ENCODE measurements around the gene RBMX2.
A peak's percentile ranks its signal among the peaks of the same experiment; 100 is the strongest.

RBMX2 gene

DNA sequence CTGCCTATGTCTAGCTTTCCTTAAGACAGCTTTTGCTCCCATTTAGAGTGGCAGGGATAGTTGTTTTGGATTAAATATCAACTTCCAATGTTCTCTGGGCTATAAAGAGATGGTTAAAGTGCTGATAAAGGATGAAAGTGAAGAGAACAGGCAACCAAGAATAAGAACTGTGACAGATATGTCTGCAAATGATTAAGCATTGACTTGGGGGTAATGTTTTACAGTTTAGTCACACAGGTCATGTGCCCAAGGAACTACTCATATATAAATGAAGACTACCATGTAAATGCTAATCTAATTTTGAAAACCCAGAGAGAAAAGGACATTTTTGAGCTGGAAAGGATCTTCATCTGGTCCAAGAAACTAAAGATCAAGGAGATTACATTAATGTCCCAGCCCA lies 42.1 kb downstream of the RBMX2 start:
- Histone ChIP-seq H3K79me2 (ENCODE audit: insufficient read depth, low read length) (no peaks in the 10 kb centered on the region), H3K36me3 (ENCODE audit: insufficient read depth, low read length) (no peaks in the 10 kb centered on the region), H4K20me1 (ENCODE audit: insufficient read depth, low read length) (no peaks in the 10 kb centered on the region), H3K4me3 (ENCODE audit: low read depth in 1 of 2, low read length in 2 of 2) (no peak overlapping the region), H3K27me3 (ENCODE audit: insufficient read depth, low read length, poor library complexity) (no peaks in the 10 kb centered on the region), H3K4me2 (ENCODE audit: insufficient read depth, low read length) (no peak overlapping the region), H2AFZ (ENCODE audit: low read depth, low read length) (no peak overlapping the region), H3K27ac (ENCODE audit: low read length) (no peak overlapping the region), H3K4me1 (ENCODE audit: insufficient read depth, low read length) (peaks cover 8% of the 10 kb centered on the region), H3K9ac (ENCODE audit: low read depth, low read length) (no peak overlapping the region), H3K9me3 (ENCODE audit: insufficient read depth, low read length, severe bottlenecking) (no peaks in the 10 kb centered on the region)
- ATAC-seq (ENCODE audit: insufficient read depth, low read depth): no peak
- TF ChIP-seq EZH2 (IDR thresholded peaks at IDR 0.05; ENCODE audit: borderline replicate concordance, low read depth, low read length, severe bottlenecking): no peak
- TF ChIP-seq, protein P1, sequence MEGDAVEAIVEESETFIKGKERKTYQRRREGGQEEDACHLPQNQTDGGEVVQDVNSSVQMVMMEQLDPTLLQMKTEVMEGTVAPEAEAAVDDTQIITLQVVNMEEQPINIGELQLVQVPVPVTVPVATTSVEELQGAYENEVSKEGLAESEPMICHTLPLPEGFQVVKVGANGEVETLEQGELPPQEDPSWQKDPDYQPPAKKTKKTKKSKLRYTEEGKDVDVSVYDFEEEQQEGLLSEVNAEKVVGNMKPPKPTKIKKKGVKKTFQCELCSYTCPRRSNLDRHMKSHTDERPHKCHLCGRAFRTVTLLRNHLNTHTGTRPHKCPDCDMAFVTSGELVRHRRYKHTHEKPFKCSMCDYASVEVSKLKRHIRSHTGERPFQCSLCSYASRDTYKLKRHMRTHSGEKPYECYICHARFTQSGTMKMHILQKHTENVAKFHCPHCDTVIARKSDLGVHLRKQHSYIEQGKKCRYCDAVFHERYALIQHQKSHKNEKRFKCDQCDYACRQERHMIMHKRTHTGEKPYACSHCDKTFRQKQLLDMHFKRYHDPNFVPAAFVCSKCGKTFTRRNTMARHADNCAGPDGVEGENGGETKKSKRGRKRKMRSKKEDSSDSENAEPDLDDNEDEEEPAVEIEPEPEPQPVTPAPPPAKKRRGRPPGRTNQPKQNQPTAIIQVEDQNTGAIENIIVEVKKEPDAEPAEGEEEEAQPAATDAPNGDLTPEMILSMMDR (IDR thresholded peaks at IDR 0.05; ENCODE audit: borderline replicate concordance, extremely low read depth, low read length, poor library complexity, severe bottlenecking): no peak
- DNase-seq: no peak

DNA sequence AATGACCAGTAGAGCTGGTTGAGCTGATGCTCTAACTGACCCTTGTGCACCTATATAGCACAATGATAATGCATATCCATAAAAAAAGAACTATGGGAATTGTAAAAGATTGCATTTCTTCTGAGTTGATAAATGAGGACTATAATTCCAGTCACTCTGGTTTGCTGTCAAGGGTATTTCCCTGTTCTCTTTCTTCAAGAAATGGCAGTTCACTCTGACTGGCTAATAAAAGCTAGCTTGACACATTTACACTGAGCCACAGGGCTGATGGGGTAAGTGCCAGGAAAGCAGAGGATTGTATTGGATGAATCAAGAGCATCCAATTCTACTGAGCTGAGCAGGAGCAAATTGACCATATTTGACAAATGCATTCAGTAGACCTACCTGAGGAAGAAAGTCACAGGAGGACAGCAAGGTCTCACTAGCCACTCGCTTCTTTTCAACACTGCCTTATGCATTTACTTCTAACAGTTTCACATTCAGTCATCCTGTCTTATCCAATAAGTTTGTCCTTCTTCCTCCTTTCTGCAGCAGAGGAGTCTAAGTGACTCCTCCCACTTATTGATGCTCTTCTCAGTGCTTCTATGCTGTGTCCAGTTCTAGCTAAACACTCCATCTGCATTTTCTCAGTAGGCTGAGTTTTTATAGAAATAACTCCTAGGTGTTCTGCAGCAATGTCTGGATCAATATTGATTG lies 43.0 kb downstream of the RBMX2 start:
- H3K27ac ChIP-seq (ENCODE audit: low read length): no peak overlapping the region
- no peaks in the 10 kb centered on the region for H3K27me3 ChIP-seq (ENCODE audit: insufficient read depth, low read length, poor library complexity)
- H3K9ac ChIP-seq (ENCODE audit: low read depth, low read length): no peak overlapping the region
- H3K36me3 ChIP-seq (ENCODE audit: insufficient read depth, low read length): no peaks in the 10 kb centered on the region
- H3K9me3 ChIP-seq (ENCODE audit: insufficient read depth, low read length, severe bottlenecking): no peaks in the 10 kb centered on the region
- no peaks in the 10 kb centered on the region for H4K20me1 ChIP-seq (ENCODE audit: insufficient read depth, low read length)
- DNase-seq (no peak), ATAC-seq (ENCODE audit: insufficient read depth, low read depth) (no peak)
- no peak for TF ChIP-seq EZH2 (IDR thresholded peaks at IDR 0.05; ENCODE audit: borderline replicate concordance, low read depth, low read length, severe bottlenecking)
- TF ChIP-seq, protein P1 (IDR thresholded peaks at IDR 0.05; ENCODE audit: borderline replicate concordance, extremely low read depth, low read length, poor library complexity, severe bottlenecking): no peak
- no peaks in the 10 kb centered on the region for H3K79me2 ChIP-seq (ENCODE audit: insufficient read depth, low read length)
- peaks cover 8% of the 10 kb centered on the region for H3K4me1 ChIP-seq (ENCODE audit: insufficient read depth, low read length)
- H3K4me2 ChIP-seq (ENCODE audit: insufficient read depth, low read length): no peak overlapping the region
- no peak overlapping the region for H2AFZ ChIP-seq (ENCODE audit: low read depth, low read length)
- no peak overlapping the region for H3K4me3 ChIP-seq (ENCODE audit: low read depth in 1 of 2, low read length in 2 of 2)

DNA sequence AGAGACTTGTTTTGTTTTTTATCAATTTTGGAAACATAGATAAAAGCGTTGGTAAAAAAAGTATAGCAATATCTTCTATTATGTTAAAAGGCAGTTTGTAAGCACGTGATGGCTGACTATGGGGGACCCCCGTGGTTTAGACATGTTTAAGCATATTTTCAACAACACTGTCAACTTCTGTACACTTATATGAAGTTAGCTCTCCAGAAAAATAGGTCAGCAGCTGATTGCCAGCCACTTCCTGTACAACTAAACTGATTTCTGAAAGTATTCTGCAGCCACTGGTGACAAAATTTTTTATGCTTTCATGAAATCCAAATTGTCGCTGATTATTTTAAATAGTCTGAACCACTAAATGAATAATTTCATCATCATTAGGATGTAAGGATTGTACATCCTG lies 45.2 kb downstream of the RBMX2 start:
- Histone ChIP-seq H3K36me3 (ENCODE audit: insufficient read depth, low read length) (no peaks in the 10 kb centered on the region), H3K27ac (ENCODE audit: low read length) (no peak overlapping the region), H2AFZ (ENCODE audit: low read depth, low read length) (no peak overlapping the region), H4K20me1 (ENCODE audit: insufficient read depth, low read length) (no peaks in the 10 kb centered on the region), H3K4me1 (ENCODE audit: insufficient read depth, low read length) (peaks cover 8% of the 10 kb centered on the region), H3K9ac (ENCODE audit: low read depth, low read length) (no peak overlapping the region), H3K27me3 (ENCODE audit: insufficient read depth, low read length, poor library complexity) (no peaks in the 10 kb centered on the region), H3K4me3 (ENCODE audit: low read depth in 1 of 2, low read length in 2 of 2) (no peak overlapping the region), H3K79me2 (ENCODE audit: insufficient read depth, low read length) (no peaks in the 10 kb centered on the region), H3K9me3 (ENCODE audit: insufficient read depth, low read length, severe bottlenecking) (no peaks in the 10 kb centered on the region), H3K4me2 (ENCODE audit: insufficient read depth, low read length) (no peak overlapping the region)
- peak; percentile 9 for DNase-seq
- ATAC-seq (ENCODE audit: insufficient read depth, low read depth): peak; percentile 67
- TF ChIP-seq, protein P1 (IDR thresholded peaks at IDR 0.05; ENCODE audit: borderline replicate concordance, extremely low read depth, low read length, poor library complexity, severe bottlenecking): no peak
- no peak for TF ChIP-seq EZH2 (IDR thresholded peaks at IDR 0.05; ENCODE audit: borderline replicate concordance, low read depth, low read length, severe bottlenecking)

Data from DND-41 (cell line).